ENCODE data around the gene DUSP3.

Gene DUSP3

GRCh38 chr17:43778337-43779144 is at the start of gene DUSP3:
DUSP3 (minus strand) TSS chr17:43778977; CDS start chr17:43778924, 53 bp downstream.
- peak; percentile 89 for DNase-seq (ENCODE audit: low spot score)

DNA sequence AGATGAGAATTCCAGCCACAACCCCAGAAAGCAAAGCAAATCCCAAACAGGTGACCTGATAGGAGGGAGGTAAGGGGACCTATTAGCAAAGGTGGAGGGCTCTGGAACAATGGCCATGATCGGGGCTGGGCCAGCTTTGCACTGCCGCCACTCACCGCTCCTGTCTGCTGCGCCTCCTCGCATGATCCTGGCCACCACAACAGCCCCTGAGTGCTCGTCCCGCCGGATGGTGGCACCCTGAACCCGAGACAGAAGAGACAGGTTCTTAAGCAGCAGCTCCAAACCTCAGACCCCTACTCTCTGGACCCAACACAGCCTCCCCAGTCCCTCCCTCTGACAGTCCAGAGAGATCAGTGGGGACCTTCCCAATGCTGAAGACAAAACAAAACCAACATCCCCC is 48.8 kb upstream of the DUSP3 start:
- DNase-seq (ENCODE audit: low spot score), result no peak

GRCh38 chr17:43826206-43826605 is 47.4 kb upstream of the DUSP3 start:
- no peak for DNase-seq (ENCODE audit: low spot score)

- no peak for DNase-seq (ENCODE audit: low spot score)
These were observed 46.8 kb upstream of the DUSP3 start for GRCh38 chr17:43825567-43825966.

DNA sequence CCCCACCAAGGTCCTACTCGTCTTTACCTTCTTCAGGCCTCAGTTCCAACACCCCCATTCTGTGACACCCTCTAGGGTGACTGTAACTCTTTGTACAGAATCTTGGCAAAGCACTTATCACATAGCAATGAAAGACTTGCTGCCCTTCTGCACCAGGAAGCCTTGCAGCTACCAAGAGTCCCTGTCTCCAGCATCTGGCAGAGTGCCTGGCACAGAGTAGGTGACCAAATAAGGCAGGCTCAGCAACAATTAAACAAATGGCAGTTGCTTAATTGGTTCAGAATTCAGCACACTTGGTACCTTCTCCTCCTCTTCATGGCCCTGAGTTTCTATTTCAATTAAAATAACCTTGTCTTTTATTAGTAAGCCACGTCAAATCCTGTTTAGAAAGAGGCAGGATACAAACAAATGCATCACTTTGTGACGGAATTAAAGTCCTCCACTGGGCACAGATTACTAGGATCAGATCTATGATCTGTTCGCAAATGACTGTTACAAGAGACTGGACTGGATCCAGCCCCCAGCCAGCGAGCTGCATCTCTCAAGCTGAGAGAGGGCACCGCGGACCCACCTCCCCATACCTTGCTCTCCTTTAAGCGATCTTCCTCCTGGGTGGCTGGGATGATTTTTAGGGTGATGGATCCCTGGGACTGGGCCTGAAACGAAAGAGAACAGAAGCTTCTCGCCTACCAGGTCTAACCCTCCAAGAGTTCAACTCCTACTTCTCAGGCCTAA is 44.7 kb upstream of the DUSP3 start:
- no peak for DNase-seq (ENCODE audit: low spot score)

DNA sequence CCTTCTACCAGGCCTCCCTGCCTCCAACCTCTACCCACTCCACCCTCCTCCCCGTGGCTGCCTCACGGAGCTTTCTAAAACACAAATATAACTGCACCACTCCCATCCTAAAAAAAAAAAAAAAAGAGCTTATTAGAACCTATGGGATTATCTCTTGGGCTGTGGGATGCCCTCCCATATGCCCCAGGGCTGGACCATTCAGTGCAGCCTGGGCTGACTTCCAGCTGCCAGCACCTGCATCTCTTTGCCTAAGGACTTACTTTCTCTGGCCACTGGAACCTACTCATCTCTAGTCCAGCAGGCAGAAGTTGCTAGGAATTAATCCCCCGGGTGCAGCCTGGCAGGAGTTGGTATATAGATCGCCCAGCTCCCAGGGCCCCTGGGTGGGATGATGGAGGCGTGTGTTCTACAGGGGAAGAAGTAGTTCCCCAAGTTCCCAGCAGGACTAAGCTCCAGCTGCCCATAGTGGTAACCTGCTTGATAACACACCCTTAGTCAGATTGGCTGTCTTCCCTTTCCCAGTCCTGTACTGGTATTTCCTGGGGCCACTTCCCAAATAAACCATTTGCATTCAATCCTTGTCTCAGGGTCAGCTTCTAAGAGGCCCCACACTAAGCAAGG is 43.9 kb upstream of the DUSP3 start:
- DNase-seq (ENCODE audit: low spot score), result no peak

GRCh38 chr17:43820759-43821158 is 42.0 kb upstream of the DUSP3 start:
- DNase-seq (ENCODE audit: low spot score), result no peak

- DNase-seq (ENCODE audit: low spot score), result no peak
These were observed 40.2 kb upstream of the DUSP3 start for GRCh38 chr17:43818966-43819365.

- DNase-seq (ENCODE audit: low spot score), result no peak
These were observed 39.0 kb upstream of the DUSP3 start for GRCh38 chr17:43817826-43818225.

DNA sequence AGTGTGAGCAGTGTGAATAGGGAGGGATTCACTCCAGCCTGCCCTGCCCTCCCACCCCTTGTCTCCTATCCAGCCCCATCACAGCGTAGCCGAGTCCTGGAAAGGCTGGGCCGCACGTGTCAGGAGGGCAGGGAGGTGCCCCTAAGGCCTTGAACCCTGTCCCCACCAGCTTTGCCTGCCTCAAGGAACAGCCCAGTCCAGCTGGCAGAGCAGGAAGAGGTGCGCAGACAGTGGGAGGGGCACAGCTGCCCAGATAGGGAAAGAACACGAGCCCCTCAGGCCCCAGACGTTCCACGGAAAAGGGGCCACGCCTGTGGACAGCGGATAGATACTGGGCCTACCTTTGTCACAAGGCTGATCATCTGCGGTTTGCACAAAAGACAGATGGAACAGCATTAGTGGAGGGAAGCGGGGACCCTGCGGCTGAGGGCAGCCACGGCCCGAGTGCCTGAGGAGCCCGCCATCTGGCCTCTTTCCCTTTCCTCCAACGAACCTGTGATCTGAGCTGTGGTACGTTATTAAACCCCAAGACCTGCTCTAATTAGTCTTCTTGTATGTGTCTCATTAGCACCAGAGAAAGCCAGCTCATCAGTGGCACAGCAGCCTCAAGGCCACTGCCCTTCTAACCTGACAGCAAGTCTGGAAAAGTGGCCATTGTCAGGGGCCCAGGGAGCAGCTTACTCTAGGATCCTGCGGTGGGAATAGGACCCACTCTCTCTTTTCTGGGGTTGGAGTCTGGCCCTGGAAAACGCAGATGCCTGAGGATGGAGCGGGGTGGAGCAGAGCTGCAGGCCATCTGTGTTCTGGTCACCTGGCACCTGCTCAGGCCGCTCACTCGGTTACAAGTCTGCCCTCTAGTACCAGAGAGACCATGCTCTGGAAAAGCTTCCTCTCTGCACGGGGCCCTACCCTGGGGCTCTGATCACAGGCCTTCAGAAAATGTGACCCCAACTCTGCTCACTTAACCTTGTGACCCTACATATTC is 37.9 kb upstream of the DUSP3 start:
- no peak for DNase-seq (ENCODE audit: low spot score)

DNA sequence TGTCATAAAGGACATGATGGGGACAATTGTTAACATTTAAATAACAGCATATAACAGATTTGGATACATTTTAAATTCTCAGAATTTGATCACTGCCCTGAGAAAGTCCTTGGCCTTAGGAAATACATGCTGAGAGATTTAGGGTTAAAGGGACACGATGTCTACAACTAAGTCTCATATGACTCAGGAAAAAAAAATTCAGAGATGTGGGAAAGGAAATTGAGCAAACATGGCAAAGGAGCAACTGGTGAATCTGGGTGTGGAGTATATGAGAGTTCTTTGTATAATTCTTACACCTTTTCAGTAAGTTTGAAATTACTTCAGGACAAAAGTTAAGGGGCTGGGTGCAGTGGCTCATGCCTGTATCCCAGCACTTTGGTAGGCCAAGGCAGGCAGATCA is 35.9 kb upstream of the DUSP3 start:
- no peak for DNase-seq (ENCODE audit: low spot score)

GRCh38 chr17:43814026-43814425 is 35.2 kb upstream of the DUSP3 start:
- DNase-seq (ENCODE audit: low spot score), result no peak

DNA sequence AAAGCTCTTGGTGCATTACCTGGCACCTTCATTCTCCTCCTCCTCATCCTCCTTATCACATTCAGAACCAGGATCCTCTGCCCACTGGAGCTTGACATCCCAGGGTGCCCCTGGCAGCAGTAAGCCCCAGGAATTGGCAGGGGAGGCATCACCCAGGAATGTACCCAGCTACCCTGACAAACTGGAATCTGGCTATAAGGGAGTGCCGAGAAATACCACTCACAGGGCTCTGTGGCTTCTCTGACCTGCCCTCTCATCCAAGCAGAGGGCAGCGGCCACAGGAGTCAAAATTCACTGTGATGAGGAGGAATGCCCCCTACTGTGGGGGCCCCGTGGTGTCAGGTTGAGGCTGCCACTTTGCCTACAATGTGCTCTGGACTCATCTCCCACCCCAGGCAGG is 34.6 kb upstream of the DUSP3 start:
- no peak for DNase-seq (ENCODE audit: low spot score)

- DNase-seq (ENCODE audit: low spot score), result no peak
These were observed 33.9 kb upstream of the DUSP3 start for GRCh38 chr17:43812396-43813265.

- no peak for DNase-seq (ENCODE audit: low spot score)
These were observed 32.0 kb upstream of the DUSP3 start for GRCh38 chr17:43810823-43811222.

DNA sequence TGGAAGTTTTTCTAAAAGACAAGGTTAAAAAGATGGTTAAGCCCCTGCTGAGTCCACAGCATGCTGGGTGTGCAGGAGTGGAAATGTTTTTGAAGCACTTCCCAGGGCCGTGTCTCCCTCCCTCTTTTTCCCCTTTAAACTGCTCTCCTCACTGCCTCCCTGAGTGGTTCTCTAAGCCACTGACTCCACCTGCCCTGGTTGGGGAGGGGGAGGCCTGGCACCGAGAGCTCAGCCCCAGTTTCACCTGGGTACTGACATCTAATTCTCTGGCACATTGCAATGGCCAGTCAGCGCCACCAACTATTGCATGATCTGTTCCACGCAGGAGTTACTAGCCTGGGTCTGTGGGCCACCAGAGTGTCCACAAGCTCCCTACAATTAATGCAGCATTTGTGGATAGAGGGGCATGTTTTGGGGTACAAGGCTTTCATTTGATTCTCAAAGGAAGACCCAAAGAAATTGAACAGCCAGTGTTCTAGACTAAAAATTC is 31.5 kb upstream of the DUSP3 start:
- DNase-seq (ENCODE audit: low spot score), result no peak

DNA sequence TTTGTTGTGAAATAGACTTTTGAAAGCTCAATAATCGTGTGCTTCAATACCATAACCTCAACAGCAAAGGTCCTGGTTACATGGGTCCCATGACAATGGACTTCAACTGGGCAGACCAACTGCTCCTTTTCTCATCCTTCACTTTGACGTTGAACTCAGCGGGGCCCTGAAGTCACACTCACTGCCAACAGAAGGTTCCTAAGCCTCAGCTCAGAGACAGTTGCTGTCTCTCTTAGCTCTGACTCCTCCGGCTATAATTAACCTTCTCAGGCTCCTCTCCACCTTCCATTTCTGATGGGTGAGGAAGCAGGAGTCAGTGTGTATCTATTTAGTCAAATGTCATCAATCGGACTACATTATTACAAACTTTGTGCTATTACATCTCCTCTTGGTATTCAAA is 30.3 kb upstream of the DUSP3 start:
- no peak for DNase-seq (ENCODE audit: low spot score)

DNA sequence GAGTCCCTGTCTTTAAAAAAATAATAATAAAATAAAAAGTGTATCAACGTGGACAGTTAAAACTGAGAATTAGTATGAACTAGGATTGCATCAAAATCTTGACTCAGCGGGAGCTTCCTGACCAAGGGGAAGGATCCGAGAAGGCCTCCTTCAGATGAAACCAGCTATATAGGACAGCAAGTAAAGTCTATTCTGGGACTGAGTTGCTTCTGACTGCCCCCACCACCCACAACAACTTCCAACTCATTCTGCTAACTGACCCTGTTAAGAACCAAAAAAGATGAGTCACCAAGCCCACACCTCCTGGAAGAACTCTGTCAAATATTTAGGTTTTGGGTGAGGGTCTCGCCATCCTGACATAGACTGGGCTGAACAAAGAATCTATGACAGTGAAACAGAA is 29.3 kb upstream of the DUSP3 start:
- no peak for DNase-seq (ENCODE audit: low spot score)

DNA sequence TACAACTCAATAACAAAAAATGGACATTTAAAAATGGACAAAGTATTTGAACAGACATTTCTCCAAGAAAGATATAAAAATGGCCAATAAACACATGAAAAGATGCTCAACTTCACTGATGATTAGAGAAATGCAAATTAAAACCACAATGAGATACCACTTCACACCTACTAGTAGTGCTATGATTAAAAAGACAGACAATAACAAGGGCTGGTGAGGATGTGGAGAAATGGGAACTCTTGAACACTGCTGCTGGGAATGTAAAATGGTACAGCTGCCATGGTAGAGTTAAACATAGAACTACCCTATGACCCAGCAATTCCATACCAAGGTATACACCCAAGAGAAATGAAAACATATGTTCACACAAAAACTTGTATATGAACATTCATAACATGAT is 26.3 kb upstream of the DUSP3 start:
- DNase-seq (ENCODE audit: low spot score), result no peak

DNA sequence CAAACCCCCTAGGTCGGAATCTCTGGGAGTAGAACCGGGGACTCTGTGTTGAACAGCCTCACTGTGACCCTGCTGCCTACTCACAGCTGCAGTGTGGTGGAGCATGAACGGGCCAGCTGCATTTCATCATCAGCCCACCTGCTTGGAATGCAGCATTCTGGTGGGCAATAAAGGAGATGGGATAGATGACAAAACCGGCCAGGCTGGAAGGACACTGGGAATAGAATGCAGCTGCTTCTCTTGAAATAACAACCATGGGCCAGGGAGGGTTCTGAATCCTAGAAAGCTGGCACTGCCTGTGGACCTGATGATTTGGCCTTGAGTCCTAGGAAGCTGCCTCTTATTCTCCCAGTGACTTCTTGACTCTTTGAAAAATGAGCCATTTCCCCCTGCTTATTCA is 25.0 kb upstream of the DUSP3 start:
- DNase-seq (ENCODE audit: low spot score), result no peak

DNA sequence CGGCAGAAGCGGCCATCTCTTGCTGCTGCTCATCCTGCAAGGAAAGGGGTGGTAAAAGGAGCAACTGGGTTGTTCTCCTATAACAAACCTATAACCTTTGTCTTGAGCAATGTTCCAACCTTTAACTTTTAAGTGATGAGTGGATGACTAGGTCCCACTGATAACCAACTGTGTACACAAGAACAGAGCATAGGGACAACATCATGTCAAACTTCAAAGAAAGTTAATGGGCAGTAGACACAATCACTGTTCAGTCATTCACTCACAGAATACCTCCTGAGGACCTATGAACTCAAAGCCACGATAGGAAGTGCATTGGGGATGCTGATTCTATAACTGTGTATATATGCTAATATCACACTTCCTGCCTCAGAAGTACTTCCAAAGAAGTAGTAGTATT is 23.1 kb upstream of the DUSP3 start:
- DNase-seq (ENCODE audit: low spot score), result no peak
